Testis (tissue), 2 donors: ENCODE results near the gene PRDM1.

Source experiments
- CTCF ChIP-seq, 3 experiments: fragments of 450-650 bp in 2 of 3; fragments of 200-600 bp in 1 of 3; sonication (generic) in 1 of 3; IDR thresholded peaks; one replicate each; pipeline ENCODE4 v1.5.1; 2016 to 2019; ENCODE audit warnings: antibody characterized with exemption in 3 of 3, mild to moderate bottlenecking in 2 of 3, moderate library complexity in 1 of 3
- POLR2A ChIP-seq: fragments of 450-650 bp; IDR thresholded peaks from one replicate; pipeline ENCODE4 v1.6.1; 2017; ENCODE audit warnings: antibody characterized with exemption, mild to moderate bottlenecking, moderate library complexity

GRCh38 chr6:106135911-106136571 lies 49.9 kb downstream of the PRDM1 start:
- TF ChIP-seq CTCF (IDR thresholded peaks at IDR 0.05) (no peak), POLR2A (no peak)
